ENCODE measurements around the gene HSD3B7. TPM values are rescaled to one million over a fixed set of nuclear protein-coding genes. Genes with fewer than 3 reads are reported as not detected.
"Not testable (repeated sequence)": the region's sequence is repeated elsewhere in the genome, so short reads cannot be mapped to it uniquely, and the experiment has no call there.

Gene HSD3B7
- total RNA-seq, 4 donors from 2014 or later: 10.1 to 26.2 (median 16.0) TPM

DNA sequence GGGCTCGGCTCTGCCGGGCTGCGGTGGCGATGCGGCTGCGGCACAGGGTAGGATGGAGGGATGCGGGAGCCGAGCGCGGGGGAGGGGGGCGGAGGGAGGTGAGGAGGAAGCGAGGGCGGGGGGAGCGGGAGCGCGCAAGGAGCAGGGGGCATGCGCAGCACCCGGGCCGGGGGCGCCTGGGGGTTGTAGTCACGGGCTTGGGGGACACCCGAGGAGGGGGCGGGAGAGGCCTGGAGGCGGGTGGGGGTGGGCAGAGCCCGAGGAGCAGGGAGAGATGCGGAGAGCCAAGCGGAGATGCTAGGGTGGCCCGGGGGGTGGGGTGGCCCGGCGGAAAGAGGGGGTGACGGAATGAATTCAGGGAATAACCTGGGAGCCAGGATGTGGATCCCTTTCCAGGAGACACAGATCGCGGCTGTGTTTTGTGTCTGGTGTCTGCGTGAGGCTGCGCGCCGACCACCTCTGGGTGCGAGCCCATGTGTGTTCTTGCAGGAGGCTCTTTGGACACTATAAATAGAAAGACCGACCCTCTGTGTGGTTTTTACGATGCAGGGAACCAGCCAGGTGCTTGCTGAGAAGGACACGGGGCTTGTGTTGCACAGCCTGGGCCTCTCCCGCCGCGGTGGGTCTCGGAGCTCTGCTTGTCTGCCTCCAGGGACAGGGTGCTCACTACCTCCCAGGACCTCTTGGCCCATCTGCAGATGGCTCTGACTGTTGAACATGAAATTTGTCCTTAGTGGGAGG lies 25.7 kb downstream of the HSD3B7 start, which contains the start of gene STX1B:
Gene STX1B (minus strand): TSS at position 54 of the 741 bp plus-strand sequence. CDS start 242 bp downstream, outside the sequence.
- Histone ChIP-seq H3K4me3 (peak within 1 kb of the TSS in 1 of 2 donors; percentile 28), H3K27ac (no peak within 1 kb of the TSS), H3K9me3 (no peaks in the 10 kb centered on the region), H3K36me3 (no peaks in the 10 kb centered on the region), H3K27me3 (peaks cover 87% of the 10 kb centered on the region), H3K4me1 (peaks cover 0 to 8% (median 0%) of the 10 kb centered on the region in 3 donors)
- 8 to 29% methylated on average over 7 to 9 of the region's 45 CpGs for WGBS, 2 donors (ENCODE audit: low coverage in 1 of 2)
- no peak for ATAC-seq
- TF ChIP-seq, protein P1, sequence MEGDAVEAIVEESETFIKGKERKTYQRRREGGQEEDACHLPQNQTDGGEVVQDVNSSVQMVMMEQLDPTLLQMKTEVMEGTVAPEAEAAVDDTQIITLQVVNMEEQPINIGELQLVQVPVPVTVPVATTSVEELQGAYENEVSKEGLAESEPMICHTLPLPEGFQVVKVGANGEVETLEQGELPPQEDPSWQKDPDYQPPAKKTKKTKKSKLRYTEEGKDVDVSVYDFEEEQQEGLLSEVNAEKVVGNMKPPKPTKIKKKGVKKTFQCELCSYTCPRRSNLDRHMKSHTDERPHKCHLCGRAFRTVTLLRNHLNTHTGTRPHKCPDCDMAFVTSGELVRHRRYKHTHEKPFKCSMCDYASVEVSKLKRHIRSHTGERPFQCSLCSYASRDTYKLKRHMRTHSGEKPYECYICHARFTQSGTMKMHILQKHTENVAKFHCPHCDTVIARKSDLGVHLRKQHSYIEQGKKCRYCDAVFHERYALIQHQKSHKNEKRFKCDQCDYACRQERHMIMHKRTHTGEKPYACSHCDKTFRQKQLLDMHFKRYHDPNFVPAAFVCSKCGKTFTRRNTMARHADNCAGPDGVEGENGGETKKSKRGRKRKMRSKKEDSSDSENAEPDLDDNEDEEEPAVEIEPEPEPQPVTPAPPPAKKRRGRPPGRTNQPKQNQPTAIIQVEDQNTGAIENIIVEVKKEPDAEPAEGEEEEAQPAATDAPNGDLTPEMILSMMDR (IDR thresholded peaks at IDR 0.05): no peak
- no peak for TF ChIP-seq POLR2A (IDR thresholded peaks at IDR 0.05)
- no peak for TF ChIP-seq EP300 (IDR thresholded peaks at IDR 0.05)
- TF ChIP-seq POLR2AphosphoS5 (IDR thresholded peaks at IDR 0.05): no peak

GRCh38 chr16:31011815-31012214 lies 26.8 kb downstream of the HSD3B7 start:
- H3K4me3 ChIP-seq, ATAC-seq, H3K27ac ChIP-seq, H3K4me1 ChIP-seq, H3K36me3 ChIP-seq, H3K9me3 ChIP-seq: not testable (repeated sequence)
- peaks cover 90% of the 10 kb centered on the region for H3K27me3 ChIP-seq
- WGBS, 2 donors (ENCODE audit: low coverage in 1 of 2): 62 to 80% methylated on average over 4 of the region's 7 CpGs

DNA sequence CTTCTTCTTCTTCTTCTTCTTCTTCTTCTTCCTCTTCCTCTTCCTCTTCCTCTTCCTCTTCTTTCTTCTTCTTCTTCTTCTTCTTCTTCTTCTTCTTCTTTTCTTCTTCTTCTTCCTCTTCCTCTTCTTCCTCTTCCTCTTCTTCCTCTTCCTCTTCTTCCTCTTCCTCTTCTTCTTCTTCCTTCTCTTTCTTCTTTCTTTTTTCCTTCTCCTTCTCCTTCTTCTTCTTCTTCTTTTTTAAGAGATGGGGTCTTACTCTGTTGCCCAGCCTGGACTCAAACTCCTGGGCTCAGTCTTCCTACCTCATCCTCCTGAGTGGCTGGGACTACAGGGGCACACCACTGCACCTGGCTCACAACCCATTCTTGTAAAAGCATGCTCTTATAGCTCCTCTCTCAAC lies 28.3 kb downstream of the HSD3B7 start:
- not testable (repeated sequence) for H3K36me3 ChIP-seq, H3K27ac ChIP-seq, H3K4me1 ChIP-seq, H3K4me3 ChIP-seq, H3K9me3 ChIP-seq, ATAC-seq
- H3K27me3 ChIP-seq: peaks cover 87% of the 10 kb centered on the region

DNA sequence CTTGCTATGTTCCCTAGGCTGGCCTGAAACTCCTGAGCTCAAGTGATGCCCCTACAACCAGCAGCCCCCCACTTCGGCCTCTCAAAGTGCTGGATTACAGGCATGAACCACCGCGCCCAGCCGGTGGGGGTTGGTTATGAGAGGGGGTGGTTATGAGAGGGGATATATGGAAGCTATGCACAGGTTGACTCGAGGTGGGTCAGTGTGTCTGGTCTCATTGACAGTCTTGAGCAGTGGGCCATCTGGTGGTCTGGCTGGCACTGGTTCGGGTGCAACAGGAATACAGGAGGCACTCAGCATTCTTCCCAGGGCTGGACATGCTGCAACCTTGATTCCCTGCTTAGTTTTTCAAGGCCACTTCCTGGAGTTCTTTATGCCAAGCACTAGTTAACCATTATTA lies 31.0 kb downstream of the HSD3B7 start:
- H3K27me3 ChIP-seq: peaks cover 60% of the 10 kb centered on the region
- WGBS, 2 donors (ENCODE audit: low coverage in 1 of 2): 43 to 53% methylated on average over 2 to 4 of the region's 6 CpGs
- H3K36me3 ChIP-seq: no peaks in the 10 kb centered on the region
- no peak overlapping the region for H3K27ac ChIP-seq
- H3K9me3 ChIP-seq: no peaks in the 10 kb centered on the region
- peaks cover 0 to 2% (median 0%) of the 10 kb centered on the region in 3 donors for H3K4me1 ChIP-seq
- no peak overlapping the region for H3K4me3 ChIP-seq
- ATAC-seq: no peak
- TF ChIP-seq POLR2A (IDR thresholded peaks at IDR 0.05): no peak
- no peak for TF ChIP-seq POLR2AphosphoS5 (IDR thresholded peaks at IDR 0.05)
- no peak for TF ChIP-seq EP300 (IDR thresholded peaks at IDR 0.05)
- TF ChIP-seq, protein P1 (IDR thresholded peaks at IDR 0.05): no peak

DNA sequence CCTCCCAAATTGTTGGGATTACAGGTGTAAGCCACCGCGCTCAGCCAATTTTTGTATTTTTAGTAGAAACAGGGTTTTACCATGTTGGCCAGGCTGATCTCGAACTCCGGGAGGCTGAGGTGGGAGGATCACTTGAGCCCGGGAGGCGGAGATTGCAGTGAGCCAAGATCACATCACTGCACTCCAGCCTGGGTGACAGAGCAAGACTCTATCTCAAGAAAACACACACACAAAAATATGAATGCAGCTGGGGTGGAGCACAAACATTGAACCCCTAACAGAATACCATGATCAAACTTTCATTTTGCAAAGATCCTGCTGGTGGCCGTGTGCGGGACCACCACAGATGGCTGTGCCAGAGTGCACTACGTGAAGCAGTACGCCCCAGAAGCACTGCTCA lies 32.7 kb downstream of the HSD3B7 start:
- peaks cover 42% of the 10 kb centered on the region for H3K27me3 ChIP-seq
- not testable (repeated sequence) for H3K27ac ChIP-seq, H3K9me3 ChIP-seq, ATAC-seq, H3K4me3 ChIP-seq, H3K36me3 ChIP-seq, H3K4me1 ChIP-seq
- 88 to 93% methylated on average over 4 of the region's 10 CpGs for WGBS, 2 donors (ENCODE audit: low coverage in 1 of 2)

DNA sequence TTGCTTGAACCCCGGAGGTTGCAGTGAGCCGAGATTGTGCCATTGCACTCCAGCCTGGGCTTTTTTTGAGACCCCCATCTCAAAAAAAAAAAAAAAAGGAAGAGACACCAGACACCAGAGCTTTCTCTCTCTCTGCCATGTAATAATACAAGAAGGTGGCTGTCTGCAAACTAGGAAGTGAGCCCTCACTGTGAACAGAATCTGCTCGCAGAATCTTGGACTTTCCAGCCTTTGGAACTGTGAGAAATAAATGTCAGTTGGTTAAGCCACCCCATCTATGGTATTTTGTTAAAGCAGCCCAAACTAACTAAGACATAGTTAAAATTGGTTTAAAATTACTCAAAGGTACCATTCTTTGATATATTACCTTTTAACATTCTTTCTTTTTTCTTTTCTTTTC lies 35.5 kb downstream of the HSD3B7 start:
- TF ChIP-seq POLR2AphosphoS5 (IDR thresholded peaks at IDR 0.05) (no peak), POLR2A (IDR thresholded peaks at IDR 0.05) (no peak), EP300 (IDR thresholded peaks at IDR 0.05) (no peak)
- TF ChIP-seq, protein P1 (IDR thresholded peaks at IDR 0.05): no peak
- no peak overlapping the region for H3K4me3 ChIP-seq
- no peak overlapping the region for H3K27ac ChIP-seq
- WGBS, 2 donors (ENCODE audit: low coverage in 1 of 2): 93 to 94% methylated on average over 1 to 2 of the region's 3 CpGs
- H3K36me3 ChIP-seq: no peaks in the 10 kb centered on the region
- H3K4me1 ChIP-seq: no peaks in the 10 kb centered on the region
- no peaks in the 10 kb centered on the region for H3K9me3 ChIP-seq
- peaks cover 20% of the 10 kb centered on the region for H3K27me3 ChIP-seq
- no peak for ATAC-seq

Measured in gastroesophageal sphincter (tissue), 4 donors.